GM23248 (cell line): ENCODE measurements around the gene TUBB3. TPM values are rescaled to one million over a fixed set of nuclear protein-coding genes. Genes with fewer than 3 reads are reported as not detected.
"Not testable (repeated sequence)": the region's sequence is repeated elsewhere in the genome, so short reads cannot be mapped to it uniquely, and the experiment has no call there.

Experiments
- DNase-seq: peaks from one replicate; pipeline ENCODE4 v3.0.0-alpha.2; 2015
- H2AFZ ChIP-seq: fragments of 200-600 bp; sonication (generic); 2 replicates; pipeline ENCODE4 v1.6.1; 2016; ENCODE audit warnings: antibody characterized with exemption
- H3F3A ChIP-seq: fragments of 200-600 bp; sonication (generic); 2 replicates; pipeline ENCODE4 v1.6.1; 2016; ENCODE audit warnings: mild to moderate bottlenecking, antibody characterized with exemption, mixed run types; ENCODE audit not compliant: insufficient read depth
- H3K27ac ChIP-seq: fragments of 200-600 bp; sonication (generic); 2 replicates; pipeline ENCODE4 v1.5.1; 2016; ENCODE audit warnings: mild to moderate bottlenecking
- H3K27me3 ChIP-seq: fragments of 200-600 bp; sonication (generic); replicated peaks from 2 replicates; pipeline ENCODE4 v1.6.1; 2016; ENCODE audit warnings: mild to moderate bottlenecking; ENCODE audit not compliant: insufficient read depth
- H3K36me3 ChIP-seq: fragments of 200-600 bp; sonication (generic); 2 replicates; pipeline ENCODE4 v1.6.1; 2016; ENCODE audit warnings: low read depth, mild to moderate bottlenecking
- H3K4me1 ChIP-seq: fragments of 200-600 bp; sonication (generic); 2 replicates; pipeline ENCODE4 v1.6.1; 2016; ENCODE audit warnings: mild to moderate bottlenecking; ENCODE audit not compliant: insufficient read depth
- H3K4me2 ChIP-seq: fragments of 200-600 bp; sonication (generic); one replicate; pipeline ENCODE4 v1.6.1; 2016; ENCODE audit warnings: mild to moderate bottlenecking; ENCODE audit not compliant: unreplicated experiment
- H3K4me3 ChIP-seq: fragments of 200-600 bp; sonication (generic); 2 replicates; pipeline ENCODE4 v1.5.1; 2016; ENCODE audit warnings: mild to moderate bottlenecking
- H3K79me2 ChIP-seq: fragments of 200-600 bp; sonication (generic); 2 replicates; pipeline ENCODE4 v1.6.1; 2016; ENCODE audit warnings: mild to moderate bottlenecking; ENCODE audit not compliant: insufficient read depth
- H3K9ac ChIP-seq: fragments of 200-600 bp; sonication (generic); 2 replicates; pipeline ENCODE4 v1.6.1; 2016; ENCODE audit warnings: mild to moderate bottlenecking
- H3K9me2 ChIP-seq: fragments of 200-600 bp; sonication (generic); 2 replicates; pipeline ENCODE4 v1.6.1; 2016; ENCODE audit warnings: mixed run types, mild to moderate bottlenecking, moderate library complexity; ENCODE audit not compliant: insufficient read depth
- H3K9me3 ChIP-seq: fragments of 200-600 bp; sonication (generic); one replicate; pipeline ENCODE4 v1.6.1; 2017; ENCODE audit warnings: low read depth
- H4K20me1 ChIP-seq: fragments of 200-600 bp; sonication (generic); 2 replicates; pipeline ENCODE4 v1.6.0; 2016; ENCODE audit not compliant: insufficient read depth
- EZH2 ChIP-seq: fragments of 200-600 bp; sonication (generic); IDR thresholded peaks from 2 replicates; pipeline ENCODE4 v1.6.1; 2018; ENCODE audit warnings: antibody characterized with exemption, mild to moderate bottlenecking; ENCODE audit not compliant: insufficient read depth, poor library complexity, severe bottlenecking
- EZH2phosphoT487 ChIP-seq: fragments of 200-600 bp; sonication (generic); IDR thresholded peaks from 2 replicates; pipeline ENCODE4 v1.6.1; 2018; ENCODE audit warnings: antibody characterized with exemption, moderate library complexity, mild to moderate bottlenecking, low read depth; ENCODE audit not compliant: insufficient read depth
- WGBS, 2 experiments: methylation state at CpG; one replicate each; pipeline ENCODE4 v1.1.6; 2015 to 2017; ENCODE audit warnings: low lambda C conversion rate in 2 of 2, low coverage in 1 of 2; ENCODE audit errors: missing lambda C conversion rate in 2 of 2; 5-methylcytosine and 5-hydroxymethylcytosine counted together
- in situ Hi-C: fragments of 300-500 bp; cut with MboI; formaldehyde crosslinking; loops from 2 replicates; pipeline ENCODE4 v1.15.0; 2020
- polyA plus RNA-seq: library from polyadenylated mRNA; unstranded; fragments of >200 nt; fragmentation: Nextera tagmentation; extraction: Ambion mirVana; gene quantifications from 2 replicates; pipeline ENCODE4 v1.2.1, GENCODE V29; 2016
- total RNA-seq: library from RNA; depleted of rRNA; stranded (reverse); fragments of >200 nt; shearing (Covaris generic); gene quantifications from 2 replicates; pipeline ENCODE4 v1.2.3, GENCODE V29; 2014

Gene TUBB3
- total and polyA plus RNA-seq, 2 experiments from 2014 or later = 95.8 to 215 TPM

GRCh38 chr16:89934611-89935553 is 11.7 kb downstream of the TUBB3 start:
- no peaks in the 10 kb centered on the region for H3K9me2 ChIP-seq
- peaks cover 14% of the 10 kb centered on the region; the same call in 1 of the 2 replicates for H3K36me3 ChIP-seq
- no peak overlapping the region for H3K4me3 ChIP-seq
- H3K4me2 ChIP-seq = no peak overlapping the region
- no peaks in the 10 kb centered on the region; the same call in 1 of the 2 replicates for H4K20me1 ChIP-seq
- in situ Hi-C loops = no loop called here
- H3K9me3 ChIP-seq = no peaks in the 10 kb centered on the region
- H3K4me1 ChIP-seq = no peaks in the 10 kb centered on the region
- H3K27me3 ChIP-seq = no peaks in the 10 kb centered on the region
- 95 to 96% methylated on average over 53 to 61 of the region's 61 CpGs for WGBS, 2 experiments
- H3K27ac ChIP-seq = no peak overlapping the region
- no peak overlapping the region for H3K9ac ChIP-seq
- H2AFZ ChIP-seq = no peak overlapping the region
- peaks cover 21% of the 10 kb centered on the region for H3K79me2 ChIP-seq
- TF ChIP-seq EZH2 (no peak), EZH2phosphoT487 (no peak)
- peaks cover 29% of the 10 kb centered on the region for H3F3A ChIP-seq
- no peak for DNase-seq

- H3K9ac ChIP-seq, H3K27ac ChIP-seq, DNase-seq, H3K4me2 ChIP-seq, H3K27me3 ChIP-seq, H3K9me3 ChIP-seq, H3K9me2 ChIP-seq, H2AFZ ChIP-seq, H3K4me1 ChIP-seq, H4K20me1 ChIP-seq, H3K4me3 ChIP-seq, in situ Hi-C loops: not testable (repeated sequence)
- Histone ChIP-seq H3K79me2 (peaks cover 13% of the 10 kb centered on the region), H3K36me3 (peaks cover 14% of the 10 kb centered on the region; the same call in 1 of the 2 replicates), H3F3A (peaks cover 29% of the 10 kb centered on the region)
- 94 to 95% methylated on average over 21 to 26 of the region's 27 CpGs for WGBS, 2 experiments
Observed at GRCh38 chr16:89935620-89936019, 12.5 kb downstream of the TUBB3 start.

DNA sequence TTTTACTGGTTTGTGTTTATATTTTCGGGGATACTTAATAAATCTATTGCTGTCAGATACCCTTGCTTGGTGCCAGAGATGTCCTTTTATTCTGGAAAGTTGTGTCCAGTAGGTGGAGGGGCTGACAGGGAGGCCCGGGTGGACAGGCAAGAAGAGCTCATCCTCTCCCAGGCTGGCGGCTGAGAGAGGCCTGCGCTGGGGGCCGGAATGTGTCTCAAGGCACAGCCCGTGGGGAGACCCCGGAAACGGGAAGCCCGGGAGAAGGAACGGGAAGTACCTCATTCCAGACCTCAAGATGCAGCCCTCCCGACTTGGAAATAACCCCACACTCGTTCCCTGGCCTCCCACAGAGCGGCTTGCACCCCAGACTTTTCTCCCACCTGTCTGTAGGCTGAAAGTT is 12.9 kb downstream of the TUBB3 start:
- Histone ChIP-seq H3K9me3 (no peaks in the 10 kb centered on the region), H3K36me3 (peaks cover 13% of the 10 kb centered on the region; the same call in 1 of the 2 replicates), H3K4me2 (no peak overlapping the region), H4K20me1 (no peaks in the 10 kb centered on the region; the same call in 1 of the 2 replicates), H3K27ac (no peak overlapping the region), H3K9me2 (no peaks in the 10 kb centered on the region), H3K4me1 (no peaks in the 10 kb centered on the region), H3K27me3 (no peaks in the 10 kb centered on the region), H3F3A (peaks cover 27% of the 10 kb centered on the region), H2AFZ (no peak overlapping the region), H3K4me3 (no peak overlapping the region), H3K9ac (no peak overlapping the region), H3K79me2 (peaks cover 9% of the 10 kb centered on the region; the same call in 1 of the 2 replicates)
- DNase-seq = no peak
- no peak for TF ChIP-seq EZH2
- in situ Hi-C loops = no loop called here
- WGBS, 2 experiments = 85 to 86% methylated on average over 13 of the region's 13 CpGs

- H3K79me2 ChIP-seq = peaks cover 4% of the 10 kb centered on the region; the same call in 1 of the 2 replicates
- H3K9me2 ChIP-seq = no peaks in the 10 kb centered on the region
- H3K9me3 ChIP-seq = no peaks in the 10 kb centered on the region
- H3K27me3 ChIP-seq = no peaks in the 10 kb centered on the region
- peaks cover 22% of the 10 kb centered on the region for H3F3A ChIP-seq
- no peaks in the 10 kb centered on the region for H3K4me1 ChIP-seq
- H2AFZ ChIP-seq = no peak overlapping the region
- H3K4me2 ChIP-seq = no peak overlapping the region
- 94% methylated on average over 13 to 14 of the region's 14 CpGs for WGBS, 2 experiments
- in situ Hi-C loops = no loop called here
- no peak for DNase-seq
- H3K27ac ChIP-seq = no peak overlapping the region
- H3K9ac ChIP-seq = no peak overlapping the region
- no peaks in the 10 kb centered on the region; the same call in 1 of the 2 replicates for H4K20me1 ChIP-seq
- no peak overlapping the region for H3K4me3 ChIP-seq
- peaks cover 8% of the 10 kb centered on the region; the same call in 1 of the 2 replicates for H3K36me3 ChIP-seq
- TF ChIP-seq EZH2 (no peak), EZH2phosphoT487 (no peak)
Observed at GRCh38 chr16:89936508-89936907, 13.4 kb downstream of the TUBB3 start.
